Effector CD8-positive, alpha-beta T cell (primary cell): ENCODE results near the gene IDE.
"Not testable (repeated sequence)": the region's sequence is repeated elsewhere in the genome, so short reads cannot be mapped to it uniquely, and the experiment has no call there.

Source experiments
- DNase-seq: peaks from one replicate; lab custom pipeline; 2025; lab: John Stamatoyannopoulos, UW
- total RNA-seq, 4 experiments: gene quantifications; one replicate each; lab custom pipeline; 2026; lab: John Stamatoyannopoulos, UW

The IDE gene
- 51.3 to 70.3 (median 54.7) reads per million in 4 experiments for total RNA-seq

DNA sequence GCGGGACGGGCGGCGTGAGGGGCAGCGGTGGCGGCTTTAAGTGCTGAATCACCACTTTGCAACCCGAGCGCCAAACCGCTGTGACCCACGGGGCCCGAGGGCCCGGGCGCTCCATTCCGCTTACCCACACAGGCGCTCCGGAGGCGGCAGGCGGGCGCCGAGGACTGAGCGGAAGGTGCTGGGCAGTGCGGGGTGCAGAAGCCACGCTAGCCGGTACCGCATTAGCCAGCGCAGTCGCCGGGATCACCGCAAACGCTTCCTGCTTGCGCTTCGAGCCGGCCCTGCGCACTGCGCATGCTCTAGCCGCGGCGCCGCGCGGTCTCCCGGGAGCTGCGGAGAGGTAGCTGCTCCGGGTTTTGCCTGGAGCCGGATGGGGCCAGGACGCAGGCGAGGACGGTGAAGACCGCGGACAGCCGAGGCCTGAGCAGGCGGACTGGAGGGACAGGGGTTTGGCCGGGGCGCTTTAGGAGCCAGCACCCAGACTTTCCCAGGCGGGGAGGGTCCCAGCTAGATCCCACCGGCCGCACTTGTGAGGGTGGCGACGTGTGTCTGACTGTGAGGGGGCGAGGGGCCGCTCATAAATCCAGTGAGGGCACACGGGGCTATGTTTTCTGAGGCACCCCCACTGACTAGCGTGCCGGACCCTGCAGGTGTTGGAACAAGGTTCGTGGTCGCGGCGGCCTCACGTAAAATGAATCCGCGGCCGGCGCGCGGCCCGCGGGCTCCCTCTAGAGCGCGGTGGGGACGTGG, at the start of gene IDE:
Gene IDE, minus strand, starts transcription at position 296 of the 750 bp plus-strand sequence. Its CDS starts 74 bp downstream, at position 222.
- peak; percentile 56 for DNase-seq

DNA sequence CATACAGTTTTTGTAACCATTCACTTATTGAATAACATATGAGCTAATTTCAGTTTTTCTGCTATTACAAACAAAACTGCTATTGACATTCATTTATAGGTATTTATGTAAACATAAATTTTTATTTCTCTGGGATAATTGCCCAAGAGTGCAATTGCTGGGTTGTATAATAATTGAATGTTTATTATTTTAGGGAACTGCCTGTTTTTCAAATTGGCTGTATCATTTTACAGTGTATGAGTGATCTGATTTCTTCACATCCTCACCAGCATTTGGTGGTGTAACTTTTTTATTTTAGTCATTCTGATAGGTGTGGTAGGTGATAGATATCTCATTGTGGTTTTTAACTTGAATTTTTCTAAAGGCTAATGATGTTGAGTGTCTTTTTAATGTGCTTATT, 45.5 kb upstream of the IDE start:
- DNase-seq: no peak

GRCh38 chr10:92615515-92615914, 41.6 kb upstream of the IDE start:
- no peak for DNase-seq

GRCh38 chr10:92604841-92605240, 30.9 kb upstream of the IDE start:
- DNase-seq: no peak

GRCh38 chr10:92598321-92598720, 24.4 kb upstream of the IDE start:
- no peak for DNase-seq

DNA sequence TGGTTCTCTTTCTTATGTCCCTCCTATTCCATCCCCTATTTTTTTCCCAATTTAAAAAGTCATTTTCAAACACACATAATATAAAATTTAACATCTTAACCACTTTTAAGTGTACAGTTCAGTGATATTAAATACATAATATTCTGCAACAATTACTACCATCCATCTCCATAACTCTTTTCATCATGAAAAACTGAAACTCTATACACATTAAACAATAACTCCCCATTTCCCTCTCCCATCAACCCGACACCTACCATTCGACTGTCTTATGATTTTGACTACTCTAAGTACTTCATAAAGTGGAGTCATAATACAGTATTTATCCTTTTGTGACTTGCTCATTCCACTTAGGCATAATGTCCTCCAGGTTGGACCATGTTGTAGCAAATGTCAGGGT, 21.6 kb upstream of the IDE start:
- DNase-seq: no peak

GRCh38 chr10:92593619-92594588, 20.0 kb upstream of the IDE start:
- DNase-seq: no peak

- DNase-seq: peak; percentile 93
These were observed 19.1 kb upstream of the IDE start, which contains the start of gene KIF11 for GRCh38 chr10:92592761-92593618. Gene KIF11, plus strand, starts transcription at chr10:92593130. Its CDS starts 246 bp downstream, at chr10:92593376.

DNA sequence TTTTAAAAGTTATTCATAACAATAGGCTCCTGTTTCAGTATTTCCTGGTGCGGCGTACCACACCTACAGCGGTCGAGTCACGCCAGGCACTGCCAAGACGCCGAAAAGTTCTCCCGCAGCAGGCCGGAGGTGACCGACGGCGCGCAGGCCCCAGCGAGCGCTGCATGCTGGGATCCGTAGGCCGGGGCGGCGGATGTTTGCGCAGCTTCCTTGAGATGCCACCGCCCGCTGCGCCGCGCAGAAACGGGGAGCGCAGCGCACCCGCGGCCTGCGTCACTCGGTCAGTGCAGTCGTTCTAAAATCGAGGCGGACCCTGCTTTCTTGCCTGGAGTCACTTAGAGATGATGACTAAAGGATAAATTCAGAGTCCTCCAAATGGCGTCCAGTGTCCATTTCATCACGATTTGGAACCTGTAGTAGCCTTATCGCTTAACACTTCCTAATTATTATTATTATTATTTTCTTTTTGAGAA, 17.7 kb upstream of the IDE start:
- DNase-seq: peak; percentile 73

DNA sequence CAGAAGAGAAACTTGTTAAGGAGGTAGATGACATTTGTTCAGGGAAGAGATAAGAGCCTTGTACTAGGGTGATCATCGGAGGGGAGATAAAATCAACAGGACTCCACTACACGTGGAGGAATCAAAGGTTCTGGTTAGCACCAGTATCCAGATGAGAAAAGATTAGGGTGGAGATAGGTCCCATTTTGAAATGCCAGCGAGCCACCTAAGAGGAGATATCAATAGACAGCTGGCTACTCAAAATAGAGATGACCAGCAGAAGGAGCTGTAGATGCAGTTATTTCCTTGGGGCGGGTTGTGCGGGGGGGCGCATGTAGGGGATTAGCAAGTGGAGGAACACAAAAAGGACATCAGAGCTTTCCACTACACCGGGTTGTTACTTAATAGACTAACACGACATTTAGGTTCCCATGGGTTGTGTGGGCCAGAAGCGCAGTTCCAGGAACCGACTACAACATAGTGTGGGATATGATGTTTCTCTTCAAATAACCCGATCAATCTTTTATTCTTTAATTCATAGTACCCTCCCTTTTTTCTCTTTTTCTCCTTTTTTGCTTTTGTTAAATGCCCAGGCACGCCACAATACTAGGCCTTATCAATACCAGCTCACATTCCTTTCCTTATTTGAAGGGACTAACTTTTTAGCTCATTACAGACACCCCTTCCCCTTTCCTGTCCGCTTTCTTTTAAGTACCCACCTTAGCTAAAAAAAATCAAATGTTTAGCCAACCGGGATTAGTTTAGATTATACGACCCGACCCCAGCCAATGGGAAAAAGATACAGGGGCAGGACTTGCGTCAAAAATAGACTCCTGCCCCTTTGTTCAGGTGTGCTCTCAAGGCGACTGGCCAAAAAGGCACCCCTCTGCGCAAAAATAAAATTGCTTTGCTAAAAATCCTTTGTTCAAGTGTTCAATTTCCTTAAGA, 17.0 kb upstream of the IDE start:
- no peak for DNase-seq

DNA sequence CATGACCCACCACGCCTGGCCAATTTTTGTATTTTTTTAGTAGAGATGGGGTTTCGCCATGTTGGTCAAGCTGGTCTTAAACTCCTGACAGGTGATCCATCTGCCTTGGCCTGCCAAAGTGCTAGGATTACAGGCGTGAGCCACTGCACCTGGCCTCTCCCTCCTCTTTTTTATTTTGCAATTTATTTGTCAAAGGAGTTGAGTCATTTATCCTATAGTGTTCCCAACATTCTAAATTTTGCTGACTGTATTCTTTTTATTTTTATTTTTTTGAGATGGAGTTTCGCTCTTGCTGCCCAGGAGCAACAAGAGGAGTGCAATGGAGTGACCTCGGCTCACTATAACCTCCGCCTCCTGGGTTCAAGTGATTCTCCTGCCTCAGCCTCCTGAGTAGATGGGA, 8.5 kb upstream of the IDE start:
- DNase-seq: not testable (repeated sequence)

DNA sequence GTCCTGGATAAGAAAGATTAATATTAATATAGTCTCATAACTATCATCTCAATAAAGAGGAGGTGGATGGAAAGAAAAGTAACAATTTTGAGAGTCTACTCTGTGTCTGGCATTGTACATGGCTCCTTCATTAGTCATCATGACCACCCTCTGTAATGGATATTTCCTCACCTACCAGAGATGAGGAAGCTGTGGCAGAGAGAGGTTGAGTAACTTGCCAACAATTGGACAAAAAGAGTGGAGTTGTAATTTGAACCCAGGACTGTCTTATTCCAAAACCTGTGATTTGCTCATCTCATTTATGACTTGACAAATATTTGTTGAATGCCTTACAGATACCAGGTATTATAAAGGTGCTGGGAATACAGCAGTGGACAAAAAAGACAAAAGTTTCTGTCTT, 2.1 kb upstream of the IDE start:
- DNase-seq: no peak

GRCh38 chr10:92574548-92575261, 812 bp upstream of the IDE start:
- DNase-seq: no peak

DNA sequence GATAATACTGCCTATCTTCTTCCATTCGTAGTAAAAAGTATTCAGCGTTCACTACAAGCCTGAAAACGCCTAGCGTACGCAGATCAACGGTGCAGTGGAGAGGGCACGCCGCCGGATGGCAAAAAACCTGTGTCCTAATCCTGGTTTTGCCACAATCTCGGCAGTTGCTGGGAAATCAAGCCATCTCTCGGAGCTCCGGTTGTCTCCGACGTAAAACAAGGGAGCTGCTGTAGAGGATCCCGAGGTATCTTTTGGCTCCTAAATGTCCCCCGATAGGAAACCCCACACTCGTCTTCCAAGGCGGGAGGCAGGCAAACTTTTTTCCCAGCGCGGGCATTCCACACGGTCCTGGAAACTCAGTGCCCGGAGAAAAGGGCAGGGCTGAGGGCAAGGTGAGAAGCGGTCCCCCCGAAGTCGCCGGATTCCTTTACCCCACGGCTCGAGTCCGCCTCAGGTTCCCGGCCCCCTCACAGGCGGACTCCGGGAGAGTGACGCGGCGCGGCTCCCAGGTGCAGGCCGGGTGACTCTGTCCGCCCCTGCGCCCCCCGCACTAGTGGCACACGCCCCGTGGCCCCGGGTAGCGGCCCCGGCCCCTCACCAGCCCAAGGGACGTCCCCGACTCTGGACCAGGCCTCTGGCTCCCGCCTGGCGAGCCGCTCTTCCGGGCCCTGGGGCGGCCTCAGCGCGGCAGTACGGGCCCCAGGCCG, 649 bp downstream of the IDE start:
- peak; percentile 31 for DNase-seq

- no peak for DNase-seq
These were observed 1.4 kb downstream of the IDE start for GRCh38 chr10:92572362-92573090.

DNA sequence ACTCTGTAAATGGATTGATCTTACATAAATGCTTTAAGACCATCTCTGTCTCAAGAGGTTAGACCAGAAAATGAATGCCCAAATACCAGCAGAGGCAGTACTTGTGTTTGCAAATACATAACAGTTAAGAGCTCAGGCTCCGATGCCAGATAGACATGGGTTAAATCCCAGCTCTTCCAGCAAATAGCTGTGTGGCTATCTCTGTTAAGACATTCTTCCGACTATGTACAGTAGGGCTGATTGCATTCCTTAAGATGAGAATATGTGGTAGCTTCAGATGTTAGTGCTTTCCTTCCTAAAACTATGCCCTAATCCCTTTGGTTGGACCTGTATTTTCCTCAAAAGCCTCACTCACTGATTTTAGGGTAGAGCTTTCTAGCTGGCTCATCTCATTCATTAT, 2.2 kb downstream of the IDE start:
- no peak for DNase-seq

DNA sequence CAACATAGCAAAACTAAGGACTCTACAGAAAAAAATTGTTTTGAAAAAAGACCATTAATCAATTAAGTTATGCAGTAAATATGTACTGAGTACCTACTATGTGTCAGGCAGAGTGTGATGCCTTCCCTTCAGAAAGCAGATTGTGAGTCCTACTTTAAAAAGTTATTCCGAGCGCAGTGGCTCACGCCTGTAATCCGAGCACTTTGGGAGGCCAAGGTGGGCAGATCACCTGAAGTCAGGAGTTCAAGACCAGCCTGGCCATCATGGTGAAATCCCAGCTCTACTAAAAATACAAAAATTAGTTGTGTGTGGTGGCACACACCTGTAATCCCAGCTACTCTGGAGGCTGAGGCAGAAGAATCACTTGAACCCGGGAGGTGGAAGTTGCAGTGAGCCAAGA, 4.2 kb downstream of the IDE start:
- not testable (repeated sequence) for DNase-seq

DNA sequence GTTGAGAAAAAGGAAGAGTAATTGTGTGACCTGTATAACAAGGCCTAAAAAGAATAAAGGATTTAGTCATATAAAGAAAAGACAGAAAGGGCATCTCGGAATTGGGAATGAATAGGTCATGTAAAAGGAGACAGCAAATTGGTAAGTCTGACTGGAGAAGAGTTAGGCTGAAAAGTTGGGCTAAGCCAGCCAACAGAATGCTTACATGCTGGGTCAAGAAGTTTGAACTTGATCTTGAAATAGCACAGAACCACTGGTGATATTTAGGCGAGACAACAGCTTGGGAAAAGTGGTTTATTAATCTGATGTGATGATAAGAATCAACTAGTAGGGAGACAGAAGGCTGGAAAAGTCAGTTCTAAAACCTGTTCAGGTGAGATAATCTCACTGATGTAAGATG, 4.8 kb downstream of the IDE start:
- DNase-seq: no peak
